H9 (cell line): ENCODE measurements around the gene EPS8. TPM values are rescaled to one million over a fixed set of nuclear protein-coding genes. Genes with fewer than 3 reads are reported as not detected.

ENCODE experiments used
- DNase-seq: peaks from one replicate; pipeline ENCODE4 v3.0.0-alpha.2; 2017
- H2AFZ ChIP-seq: one replicate; pipeline ENCODE4 v1.6.1; 2013; ENCODE audit warnings: mild to moderate bottlenecking, low read length, control low read depth, moderate library complexity
- H2AK5ac ChIP-seq: 2 replicates; pipeline ENCODE4 v1.6.1; 2013; ENCODE audit warnings: low read length, control low read depth, mixed read lengths; ENCODE audit not compliant: insufficient read length
- H2BK120ac ChIP-seq: one replicate; pipeline ENCODE4 v1.6.1; 2013; ENCODE audit warnings: low read depth, mild to moderate bottlenecking, low read length, control low read depth, inconsistent platforms; ENCODE audit not compliant: poor library complexity, severe bottlenecking
- H2BK12ac ChIP-seq: 2 replicates; pipeline ENCODE4 v1.6.1; 2013; ENCODE audit warnings: low read length, control low read depth, mixed read lengths, low read depth; ENCODE audit not compliant: insufficient read length
- H2BK15ac ChIP-seq: 2 replicates; pipeline ENCODE4 v1.6.1; 2013; ENCODE audit warnings: low read depth, low read length, control low read depth
- H2BK20ac ChIP-seq: one replicate; pipeline ENCODE4 v1.6.1; 2013; ENCODE audit warnings: low read depth, mild to moderate bottlenecking, low read length, control low read depth, inconsistent platforms; ENCODE audit not compliant: poor library complexity, severe bottlenecking
- H2BK5ac ChIP-seq: 2 replicates; pipeline ENCODE4 v1.6.1; 2013; ENCODE audit warnings: low read length, control low read depth, mixed read lengths; ENCODE audit not compliant: insufficient read length
- H3K14ac ChIP-seq: 2 replicates; pipeline ENCODE4 v1.6.1; 2013; ENCODE audit warnings: low read length, control low read depth; ENCODE audit not compliant: insufficient read depth
- H3K18ac ChIP-seq: 2 replicates; pipeline ENCODE4 v1.6.1; 2013; ENCODE audit warnings: low read depth, mild to moderate bottlenecking, mixed read lengths, low read length, control low read depth; ENCODE audit not compliant: insufficient read length
- H3K23ac ChIP-seq: 2 replicates; pipeline ENCODE4 v1.6.1; 2013; ENCODE audit warnings: low read length, control low read depth, mixed read lengths, low read depth; ENCODE audit not compliant: insufficient read length
- H3K23me2 ChIP-seq: 2 replicates; pipeline ENCODE4 v1.6.1; 2013; ENCODE audit warnings: low read depth, mild to moderate bottlenecking, mixed read lengths, low read length, control low read depth; ENCODE audit not compliant: insufficient read length, poor library complexity, severe bottlenecking
- H3K27ac ChIP-seq: 2 replicates; pipeline ENCODE4 v1.5.1; 2013; ENCODE audit warnings: low read length, control low read depth, mixed read lengths, low read depth; ENCODE audit not compliant: insufficient read length
- H3K27me3 ChIP-seq: 2 replicates; pipeline ENCODE4 v1.6.1; 2013; ENCODE audit warnings: low read length, control low read depth, inconsistent platforms; ENCODE audit not compliant: insufficient read depth
- H3K4ac ChIP-seq: 2 replicates; pipeline ENCODE4 v1.6.1; 2013; ENCODE audit warnings: low read depth, mild to moderate bottlenecking, control low read depth, inconsistent platforms, low read length, moderate library complexity
- H3K4me1 ChIP-seq: 2 replicates; pipeline ENCODE4 v1.6.1; 2013; ENCODE audit warnings: low read length, control low read depth, inconsistent platforms; ENCODE audit not compliant: insufficient read depth
- H3K4me2 ChIP-seq: 2 replicates; pipeline ENCODE4 v1.6.1; 2013; ENCODE audit warnings: low read length, control low read depth, mixed read lengths; ENCODE audit not compliant: insufficient read length, insufficient read depth
- H3K56ac ChIP-seq: 2 replicates; pipeline ENCODE4 v1.6.1; 2013; ENCODE audit warnings: low read depth, mild to moderate bottlenecking, mixed read lengths, low read length, control low read depth; ENCODE audit not compliant: insufficient read length
- H3K79me1 ChIP-seq: 2 replicates; pipeline ENCODE4 v1.6.1; 2013; ENCODE audit warnings: low read depth, mild to moderate bottlenecking, moderate library complexity, low read length, control low read depth, inconsistent platforms; ENCODE audit not compliant: insufficient read depth, poor library complexity, severe bottlenecking
- H3K79me2 ChIP-seq: 2 replicates; pipeline ENCODE4 v1.6.1; 2013; ENCODE audit warnings: low read length, control low read depth, inconsistent platforms; ENCODE audit not compliant: insufficient read depth
- H3K9ac ChIP-seq: 2 replicates; pipeline ENCODE4 v1.6.1; 2013; ENCODE audit warnings: low read length, control low read depth, mixed read lengths; ENCODE audit not compliant: insufficient read length; ENCODE audit errors: extremely low read depth
- H3K9me3 ChIP-seq: one replicate; pipeline ENCODE4 v1.6.1; 2013; ENCODE audit warnings: low read depth, low read length, inconsistent platforms; ENCODE audit not compliant: control insufficient read depth
- H3T11ph ChIP-seq: one replicate; pipeline ENCODE4 v1.6.1; 2013; ENCODE audit warnings: mild to moderate bottlenecking, low read length, control low read depth, inconsistent platforms
- H4K20me1 ChIP-seq: one replicate; pipeline ENCODE4 v1.6.1; 2013; ENCODE audit not compliant: control insufficient read depth, insufficient read length, insufficient read depth
- H4K5ac ChIP-seq: 2 replicates; pipeline ENCODE4 v1.6.1; 2013; ENCODE audit warnings: low read depth, mild to moderate bottlenecking, mixed read lengths, low read length, control low read depth; ENCODE audit not compliant: insufficient read length
- H4K8ac ChIP-seq: replicated peaks from 2 replicates; pipeline ENCODE4 v1.6.1; 2013; ENCODE audit warnings: low read length, control low read depth, mixed read lengths, low read depth; ENCODE audit not compliant: insufficient read length
- H4K91ac ChIP-seq: 2 replicates; pipeline ENCODE4 v1.6.1; 2013; ENCODE audit warnings: low read depth, mild to moderate bottlenecking, moderate library complexity, mixed read lengths, low read length, control low read depth; ENCODE audit not compliant: insufficient read length
- H3K27ac Mint-ChIP-seq, 3 experiments: 2 replicates in 2 of 3; 3 replicates in 1 of 3; pipeline ENCODE4 v1.8.0; 2020 to 2021; ENCODE audit warnings: mixed read lengths in 3 of 3, mild to moderate bottlenecking in 1 of 3, moderate library complexity in 1 of 3
- H3K27me3 Mint-ChIP-seq: 2 replicates; pipeline ENCODE4 v1.8.0; 2021; ENCODE audit warnings: low read depth, mild to moderate bottlenecking, moderate library complexity, mixed read lengths
- H3K36me3 Mint-ChIP-seq, 3 experiments: 2 replicates in 2 of 3; 3 replicates in 1 of 3; pipeline ENCODE4 v1.8.0; 2020 to 2021; ENCODE audit warnings: low read depth in 3 of 3, mixed read lengths in 3 of 3; ENCODE audit not compliant: insufficient read depth in 1 of 3
- H3K4me1 Mint-ChIP-seq, 2 experiments: 2 replicates each; pipeline ENCODE4 v1.8.0; 2020; ENCODE audit warnings: mixed read lengths in 2 of 2
- H3K4me3 Mint-ChIP-seq, 2 experiments: 2 replicates in 1 of 2; 3 replicates in 1 of 2; pipeline ENCODE4 v1.8.0; 2020 to 2021; ENCODE audit warnings: mild to moderate bottlenecking in 2 of 2, mixed read lengths in 2 of 2, moderate library complexity in 1 of 2
- H3K9me3 Mint-ChIP-seq, 2 experiments: 2 replicates in 1 of 2; 3 replicates in 1 of 2; pipeline ENCODE4 v1.8.0; 2020; ENCODE audit warnings: mild to moderate bottlenecking in 2 of 2, mixed read lengths in 2 of 2, moderate library complexity in 1 of 2
- WGBS: extraction: QIAGEN DNeasy Blood & Tissue Kit; methylation state at CpG from one replicate; pipeline ENCODE4 v1.1.7; 2013; ENCODE audit warnings: missing lambda C conversion rate, low lambda C conversion rate, mixed read lengths; ENCODE audit not compliant: insufficient read length; ENCODE audit errors: extremely low coverage; 5-methylcytosine and 5-hydroxymethylcytosine counted together
- total RNA-seq: library from RNA; stranded (reverse); gene quantifications from 2 replicates; pipeline ENCODE4 v1.2.1, GENCODE V29; 2021
- TF ChIP-seq, protein P1 (sequence below): fragments of 200-600 bp; sonication (generic); conservative IDR thresholded peaks from 3 replicates; pipeline ENCODE4 v1.8.0; 2021; ENCODE audit warnings: antibody characterized with exemption, mild to moderate bottlenecking

The EPS8 gene
- total RNA-seq, 1 experiment from 2014 or later = 2.2 TPM

DNA sequence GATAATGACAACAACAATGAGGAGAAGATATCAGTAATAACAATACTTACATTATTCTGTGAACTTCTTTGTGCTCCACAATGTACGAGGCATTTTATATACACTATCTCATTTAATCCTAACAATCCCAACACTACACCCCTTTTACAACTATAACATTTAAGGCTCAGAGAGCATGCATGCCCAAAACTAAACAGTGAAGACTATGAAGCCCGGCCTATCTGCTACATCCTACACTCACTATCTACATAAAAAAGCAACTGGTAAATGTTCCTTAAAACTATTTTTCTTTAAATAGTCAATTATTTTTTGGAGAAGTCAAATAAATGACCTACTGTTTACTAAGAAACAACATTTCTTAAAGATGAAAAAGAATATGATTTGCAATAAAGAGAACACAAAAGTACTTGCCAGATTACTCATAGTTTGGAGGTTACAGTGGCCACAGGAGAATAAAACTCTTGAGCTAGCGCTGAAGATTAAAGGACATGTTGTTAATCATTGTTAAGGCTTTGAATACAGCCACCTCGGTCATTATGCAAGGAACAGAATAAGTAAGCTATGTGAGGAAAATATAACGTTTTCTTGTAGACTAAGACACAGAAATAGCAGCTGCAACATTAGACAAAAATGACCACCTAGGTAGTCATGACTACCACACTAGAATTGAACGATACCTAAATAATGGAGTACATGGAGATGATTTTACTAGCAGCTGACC lies 56.7 kb downstream of the EPS8 start:
- Histone ChIP-seq H4K20me1 (no peaks in the 10 kb centered on the region), H2AFZ (no peak overlapping the region), H2BK15ac (no peak overlapping the region), H3K23ac (no peak overlapping the region), H3T11ph (no peak overlapping the region), H2BK120ac (no peak overlapping the region), H2BK5ac (no peak overlapping the region), H3K79me1 (no peaks in the 10 kb centered on the region), H3K9ac (no peak overlapping the region), H4K5ac (no peak overlapping the region), H4K91ac (no peak overlapping the region), H2BK12ac (no peak overlapping the region), H3K14ac (no peak overlapping the region), H3K27ac (no peak overlapping the region), H3K4ac (no peak overlapping the region), H3K18ac (no peak overlapping the region), H3K56ac (no peak overlapping the region), H3K4me2 (no peak overlapping the region), H3K23me2 (no peaks in the 10 kb centered on the region), H3K9me3 (no peaks in the 10 kb centered on the region), H4K8ac (no peak overlapping the region), H3K79me2 (no peaks in the 10 kb centered on the region), H3K27me3 (no peaks in the 10 kb centered on the region), H3K4me1 (no peaks in the 10 kb centered on the region), H2AK5ac (no peak overlapping the region), H2BK20ac (no peak overlapping the region)
- no CpG with 5 or more reads among the region's 6 CpGs for WGBS
- H3K36me3 Mint-ChIP-seq = no peaks in the 10 kb centered on the region
- H3K4me1 Mint-ChIP-seq = no peaks in the 10 kb centered on the region
- no peaks in the 10 kb centered on the region for H3K9me3 Mint-ChIP-seq
- no peaks in the 10 kb centered on the region; the same call in 1 of the 2 replicates for H3K27me3 Mint-ChIP-seq
- H3K27ac Mint-ChIP-seq = no peak overlapping the region
- no peak overlapping the region for H3K4me3 Mint-ChIP-seq
- no peak for DNase-seq
- TF ChIP-seq, protein P1, sequence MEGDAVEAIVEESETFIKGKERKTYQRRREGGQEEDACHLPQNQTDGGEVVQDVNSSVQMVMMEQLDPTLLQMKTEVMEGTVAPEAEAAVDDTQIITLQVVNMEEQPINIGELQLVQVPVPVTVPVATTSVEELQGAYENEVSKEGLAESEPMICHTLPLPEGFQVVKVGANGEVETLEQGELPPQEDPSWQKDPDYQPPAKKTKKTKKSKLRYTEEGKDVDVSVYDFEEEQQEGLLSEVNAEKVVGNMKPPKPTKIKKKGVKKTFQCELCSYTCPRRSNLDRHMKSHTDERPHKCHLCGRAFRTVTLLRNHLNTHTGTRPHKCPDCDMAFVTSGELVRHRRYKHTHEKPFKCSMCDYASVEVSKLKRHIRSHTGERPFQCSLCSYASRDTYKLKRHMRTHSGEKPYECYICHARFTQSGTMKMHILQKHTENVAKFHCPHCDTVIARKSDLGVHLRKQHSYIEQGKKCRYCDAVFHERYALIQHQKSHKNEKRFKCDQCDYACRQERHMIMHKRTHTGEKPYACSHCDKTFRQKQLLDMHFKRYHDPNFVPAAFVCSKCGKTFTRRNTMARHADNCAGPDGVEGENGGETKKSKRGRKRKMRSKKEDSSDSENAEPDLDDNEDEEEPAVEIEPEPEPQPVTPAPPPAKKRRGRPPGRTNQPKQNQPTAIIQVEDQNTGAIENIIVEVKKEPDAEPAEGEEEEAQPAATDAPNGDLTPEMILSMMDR = no peak
